GM13977 (cell line): ENCODE data around the gene ADCYAP1R1.

ENCODE experiments used
- DNase-seq: peaks from one replicate; pipeline ENCODE4 v3.0.0; 2012; ENCODE audit warnings: low spot score
- CTCF ChIP-seq: IDR thresholded peaks from 2 replicates; pipeline ENCODE4 v1.5.1; 2012; ENCODE audit warnings: mild to moderate bottlenecking, control low read depth; ENCODE audit not compliant: insufficient read depth; ENCODE audit errors: extremely low read depth, missing control alignments
- in situ Hi-C: fragments of 300-500 bp; cut with MboI; formaldehyde crosslinking; loops from one replicate; pipeline ENCODE4 v1.12.0; 2022; ENCODE audit warnings: low sequenced_read_pairs, low pct_unique_long_range_greater_than_20kb, mixed read lengths, inconsistent platforms; ENCODE audit not compliant: unreplicated experiment

The ADCYAP1R1 gene

GRCh38 chr7:31102973-31103850 lies 51.1 kb downstream of the ADCYAP1R1 start:
- no peak for DNase-seq
- TF ChIP-seq CTCF, result no peak
- in situ Hi-C loops, result no loop called here

- TF ChIP-seq CTCF, result no peak
- in situ Hi-C loops, result no loop called here
- DNase-seq, result no peak
Measured at GRCh38 chr7:31104361-31105255, 52.5 kb downstream of the ADCYAP1R1 start.

- in situ Hi-C loops, result no loop called here
- no peak for DNase-seq
- TF ChIP-seq CTCF, result no peak
Measured at GRCh38 chr7:31105256-31105950, 53.3 kb downstream of the ADCYAP1R1 start.

- in situ Hi-C loops, result no loop called here
- TF ChIP-seq CTCF, result no peak
- DNase-seq, result no peak
Measured at GRCh38 chr7:31106303-31107105, 54.4 kb downstream of the ADCYAP1R1 start.

- no peak for DNase-seq
- no peak for TF ChIP-seq CTCF
- in situ Hi-C loops, result no loop called here
Measured at GRCh38 chr7:31107106-31108090, 55.3 kb downstream of the ADCYAP1R1 start.
